HG03342 (cell line): ENCODE measurements around the gene PGS1.
"Not testable (repeated sequence)": the region's sequence is repeated elsewhere in the genome, so short reads cannot be mapped to it uniquely, and the experiment has no call there.

Source experiments
- ATAC-seq: cut with Tn5 transposase; IDR thresholded peaks from one replicate; pipeline ENCODE4 v1.9.1; 2021; ENCODE audit warnings: mild to moderate bottlenecking, moderate library complexity; ENCODE audit not compliant: unreplicated experiment

PGS1 gene

DNA sequence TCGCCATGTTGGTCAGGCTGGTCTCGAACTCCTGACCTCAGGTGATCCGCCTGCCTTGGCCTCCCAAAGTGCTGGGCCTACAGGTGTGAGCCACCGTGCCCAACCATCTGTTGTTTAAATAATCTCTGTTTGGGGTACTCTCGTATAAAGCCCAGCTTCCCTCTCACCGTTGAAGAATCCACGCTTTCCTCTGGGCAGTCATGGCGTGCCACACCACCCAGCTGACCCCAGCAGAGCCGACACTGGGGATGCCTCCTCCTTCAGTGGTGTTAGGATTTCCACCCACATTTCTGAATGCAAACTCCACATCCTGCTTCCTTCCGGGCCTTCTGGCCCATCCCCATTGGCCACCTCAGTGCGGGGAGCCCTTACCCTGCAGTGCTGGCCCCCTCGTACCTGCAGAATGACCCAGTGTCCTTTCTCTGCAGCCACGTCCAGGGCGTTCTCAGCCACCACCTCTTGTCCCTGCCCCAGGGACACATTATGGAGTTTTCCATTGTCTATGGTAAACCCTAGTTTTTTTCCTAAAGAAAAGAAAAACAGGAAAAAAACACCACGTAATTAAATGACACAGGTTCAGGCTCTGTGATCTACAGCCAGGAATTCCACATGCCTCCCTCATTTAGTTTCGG, 60.4 kb downstream of the PGS1 start:
- no peak for ATAC-seq

DNA sequence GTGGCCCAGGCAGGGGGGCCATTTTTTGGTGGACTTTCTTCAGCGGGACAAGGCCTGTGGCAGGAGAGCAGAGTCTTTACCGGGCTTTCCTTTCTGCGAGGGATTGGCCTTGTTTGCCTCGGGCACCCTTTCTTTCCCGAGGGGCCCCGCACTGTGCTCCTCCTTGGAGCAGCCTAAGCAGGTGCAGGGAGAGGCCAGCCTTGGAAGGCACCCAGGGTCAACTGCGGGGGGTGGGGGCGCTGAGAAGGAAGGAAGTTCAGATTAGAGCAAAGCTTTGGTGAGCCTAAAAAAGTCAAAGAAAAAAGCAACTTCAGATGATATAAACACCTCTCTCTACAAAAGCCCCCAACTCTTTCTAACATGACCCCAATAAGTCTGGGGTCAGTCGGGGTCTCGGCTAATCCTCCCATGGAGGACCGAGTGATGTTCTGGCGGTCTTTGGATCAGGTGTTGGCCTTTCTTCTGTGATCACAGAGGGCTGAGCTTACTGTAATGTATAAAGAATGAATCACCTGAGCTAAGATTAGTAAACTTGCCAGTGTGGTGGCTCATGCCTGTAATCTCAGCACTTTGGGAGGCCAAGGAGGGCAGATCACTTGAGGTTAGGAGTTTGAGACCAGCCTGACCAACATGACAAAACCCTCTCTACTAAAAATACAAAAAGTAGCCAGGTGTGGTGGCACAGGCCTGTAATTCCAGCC, 63.0 kb downstream of the PGS1 start:
- no peak for ATAC-seq

DNA sequence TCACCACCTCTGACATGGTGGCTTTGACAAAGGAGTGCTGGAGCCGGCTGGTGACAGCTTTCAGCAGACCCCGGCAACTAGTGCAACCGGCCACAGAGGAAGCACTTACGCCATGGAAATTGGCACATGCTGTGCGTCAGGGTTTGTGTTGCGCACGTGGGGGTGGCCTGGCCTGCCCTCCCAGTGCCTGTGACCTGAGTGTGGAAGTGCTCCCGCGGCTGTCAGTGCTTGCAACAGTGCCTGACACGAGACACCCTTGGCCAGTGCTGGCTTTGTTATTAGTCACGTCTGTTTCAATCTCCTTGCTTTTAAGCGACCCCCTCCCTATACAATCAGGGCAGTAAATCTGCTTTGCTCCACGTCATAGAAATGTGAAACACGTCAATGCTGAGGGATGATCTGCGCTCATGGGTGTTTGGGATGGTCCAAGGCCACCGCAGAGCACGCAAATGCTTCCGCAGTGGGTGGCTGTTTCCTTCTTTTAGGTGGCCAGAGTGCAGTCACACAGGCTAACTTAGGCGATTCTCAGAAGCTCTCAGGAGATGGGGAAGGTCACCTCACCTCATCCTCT, 64.3 kb downstream of the PGS1 start:
- ATAC-seq = no peak

DNA sequence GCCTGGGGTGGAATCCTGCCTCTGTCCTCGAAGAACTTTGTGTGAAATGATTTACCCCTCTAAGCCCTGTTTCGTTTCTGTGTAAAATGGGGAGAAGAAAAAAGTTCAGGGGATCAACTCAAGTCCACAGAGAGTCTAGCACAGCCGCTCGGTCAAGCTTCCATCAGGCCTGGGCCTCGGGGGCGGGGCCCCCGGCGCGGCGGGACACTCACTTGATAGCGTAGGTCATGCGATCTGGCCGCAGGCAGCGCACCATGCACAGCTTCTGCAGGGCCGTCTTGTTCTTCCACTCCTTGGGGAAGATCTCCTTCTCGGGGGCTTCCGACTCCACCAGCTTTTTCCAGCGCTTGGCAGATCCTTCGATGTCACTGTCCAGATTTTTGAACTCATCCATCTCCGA, 65.9 kb downstream of the PGS1 start:
- ATAC-seq = no peak

- ATAC-seq = no peak
Observed at GRCh38 chr17:78446833-78447232, 68.4 kb downstream of the PGS1 start.

GRCh38 chr17:78448356-78448993, 70.0 kb downstream of the PGS1 start:
- no peak for ATAC-seq

GRCh38 chr17:78449983-78450595, 71.6 kb downstream of the PGS1 start:
- no peak for ATAC-seq

DNA sequence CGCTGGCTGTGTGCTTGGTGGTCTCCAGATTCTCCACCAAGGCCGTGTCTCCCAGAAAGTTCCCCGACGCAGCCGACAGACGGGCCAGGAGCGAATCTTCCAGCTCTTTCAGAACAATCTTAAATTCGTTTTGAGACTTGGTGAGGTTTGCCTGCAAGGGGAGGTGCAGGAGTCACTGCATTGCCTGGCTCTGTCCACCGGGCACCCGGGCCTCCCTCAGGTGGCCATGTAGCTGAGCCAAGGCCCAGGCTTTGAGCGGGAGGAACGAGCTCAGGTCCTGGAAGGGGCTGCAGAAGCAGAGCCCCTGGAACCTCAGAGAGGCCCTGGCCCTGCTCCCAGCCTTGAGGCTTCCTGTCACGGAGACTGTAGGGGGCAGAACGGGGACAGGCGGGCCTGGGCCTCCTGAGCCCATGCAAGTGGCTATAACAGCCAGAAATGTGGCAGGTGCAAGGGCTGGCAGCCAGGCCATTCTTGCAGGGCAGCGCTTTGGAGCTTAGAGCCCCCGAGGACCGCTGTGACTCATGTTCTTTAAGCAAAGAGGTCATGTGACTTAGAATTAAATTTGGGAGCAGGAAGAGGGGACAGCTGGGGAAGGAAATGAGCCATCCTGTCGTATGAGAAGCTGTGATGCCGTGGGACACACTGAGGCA, 72.4 kb downstream of the PGS1 start:
- ATAC-seq = no peak

DNA sequence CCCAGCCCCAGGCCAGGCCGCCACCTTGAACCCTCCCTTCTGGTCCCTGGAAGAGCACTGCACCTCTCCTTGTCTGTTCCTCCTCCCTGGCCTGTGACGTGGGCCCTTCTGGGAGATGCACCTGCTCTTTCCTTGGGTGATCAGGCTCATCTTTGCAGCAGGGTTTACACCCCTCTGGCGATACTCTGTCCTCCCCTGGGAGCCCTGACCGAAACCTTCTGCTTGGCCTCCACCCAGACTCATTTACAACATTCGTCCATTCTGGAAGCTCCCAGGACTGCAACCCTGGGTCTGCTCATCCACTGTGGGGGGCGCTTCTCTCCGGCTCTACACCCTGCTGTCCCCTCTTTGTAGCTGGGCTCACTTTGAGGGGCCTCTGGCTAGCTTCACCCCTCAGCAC, 73.3 kb downstream of the PGS1 start:
- no peak for ATAC-seq

- ATAC-seq = no peak
Observed at GRCh38 chr17:78454346-78454745, 75.9 kb downstream of the PGS1 start.

- no peak for ATAC-seq
Observed at GRCh38 chr17:78458091-78458490, 79.6 kb downstream of the PGS1 start.

DNA sequence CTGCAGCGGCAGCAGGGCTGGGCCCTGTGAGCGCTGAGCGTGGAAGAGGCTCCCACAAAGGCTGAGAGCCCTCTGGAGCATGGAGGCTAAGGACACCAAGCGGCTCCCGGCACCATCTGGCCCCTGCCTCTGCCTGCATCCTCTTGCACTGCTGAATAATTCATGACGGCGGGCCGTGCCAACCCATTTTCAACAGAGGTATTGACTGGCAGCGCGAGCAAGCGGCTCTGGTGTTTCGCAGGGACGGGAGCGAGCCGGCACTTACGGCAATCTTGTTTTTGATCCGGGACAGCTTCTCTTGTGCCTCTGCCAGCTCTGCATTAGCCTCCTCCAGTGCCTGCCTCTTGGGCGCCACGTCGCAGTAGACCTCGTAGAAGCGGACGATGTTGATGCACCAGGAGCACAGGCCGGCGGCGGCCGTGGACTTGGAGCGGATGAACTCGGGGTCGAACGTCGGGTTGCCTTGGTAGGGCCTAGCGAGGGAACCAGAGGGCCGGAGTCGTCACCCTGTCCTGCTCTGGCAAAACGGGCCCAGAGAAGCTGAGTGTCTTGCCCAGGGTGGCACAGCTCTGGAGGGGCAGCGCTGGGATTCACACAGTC, 80.4 kb downstream of the PGS1 start:
- ATAC-seq = no peak

- ATAC-seq = no peak
Observed at GRCh38 chr17:78459696-78460095, 81.2 kb downstream of the PGS1 start.

DNA sequence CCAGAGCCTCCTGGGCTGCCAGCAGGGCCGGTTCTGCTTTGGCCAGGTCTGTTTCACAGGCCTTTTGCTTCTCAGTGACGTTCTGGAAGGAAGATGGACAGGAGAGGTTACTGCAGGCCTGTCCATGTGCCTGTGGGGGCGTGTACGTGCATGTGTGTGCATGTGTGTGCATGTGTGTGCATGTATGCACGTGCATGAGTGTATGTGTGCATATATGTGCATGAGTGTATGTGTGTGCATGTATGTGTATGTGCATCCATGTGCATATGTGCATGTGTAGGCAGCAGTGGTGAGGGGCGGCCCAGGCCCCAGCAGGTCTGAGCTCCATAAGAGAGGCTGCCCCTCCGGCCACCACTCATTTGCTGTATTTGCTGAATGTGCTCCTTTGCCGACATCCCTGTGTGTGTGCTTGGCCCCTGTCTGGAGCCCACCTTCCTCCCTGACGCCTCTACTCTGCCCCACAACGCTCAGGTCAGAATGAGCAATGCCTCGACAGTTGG, 81.8 kb downstream of the PGS1 start:
- ATAC-seq = no peak

GRCh38 chr17:78460951-78461798, 82.7 kb downstream of the PGS1 start:
- ATAC-seq = no peak

- ATAC-seq = no peak
Observed at GRCh38 chr17:78461799-78462053, 83.3 kb downstream of the PGS1 start.

GRCh38 chr17:78462148-78462547, 83.7 kb downstream of the PGS1 start:
- ATAC-seq = no peak

- ATAC-seq = not testable (repeated sequence)
Observed at GRCh38 chr17:78466109-78466785, 87.8 kb downstream of the PGS1 start.
